Bone marrow (tissue), 2 donors: ENCODE results near the gene RIC8A.
"Not testable (repeated sequence)": the region's sequence is repeated elsewhere in the genome, so short reads cannot be mapped to it uniquely, and the experiment has no call there.

Source experiments
- DNase-seq, 2 donors: peaks; one replicate each; lab custom pipeline; 2025; lab: John Stamatoyannopoulos, UW

Gene RIC8A

GRCh38 chr11:207208-207862 is at the start of gene RIC8A, which contains the start of gene BET1L:
RIC8A (plus strand) TSS chr11:207708; CDS start chr11:208855, 1,147 bp downstream.
BET1L (minus strand) TSS chr11:207399; CDS start chr11:207321, 78 bp downstream.
- DNase-seq, result peak; percentile 96 to 98

- DNase-seq, result not testable (repeated sequence)
Measured at GRCh38 chr11:180242-180641, 27.3 kb upstream of the RIC8A start.

GRCh38 chr11:189200-189783 is 18.2 kb upstream of the RIC8A start:
- DNase-seq, result not testable (repeated sequence)

- DNase-seq, result not testable (repeated sequence)
Measured at GRCh38 chr11:189843-190311, 17.6 kb upstream of the RIC8A start.

GRCh38 chr11:190546-190945 is 17.0 kb upstream of the RIC8A start:
- not testable (repeated sequence) for DNase-seq

GRCh38 chr11:191490-192478 is 15.7 kb upstream of the RIC8A start:
- not testable (repeated sequence) for DNase-seq

- DNase-seq, result not testable (repeated sequence)
Measured at GRCh38 chr11:192674-193128, 14.8 kb upstream of the RIC8A start, which contains the start of gene SCGB1C1. SCGB1C1 (plus strand) TSS chr11:193078; CDS start chr11:193100, 22 bp downstream.

GRCh38 chr11:193481-193880 is 14.0 kb upstream of the RIC8A start:
- not testable (repeated sequence) for DNase-seq

- no peak for DNase-seq
Measured at GRCh38 chr11:196786-197731, 10.4 kb upstream of the RIC8A start.

GRCh38 chr11:197741-198235 is 9.7 kb upstream of the RIC8A start:
- no peak for DNase-seq

GRCh38 chr11:198236-198806 is 9.2 kb upstream of the RIC8A start:
- DNase-seq, result no peak

- no peak for DNase-seq
Measured at GRCh38 chr11:199004-199581, 8.4 kb upstream of the RIC8A start.

GRCh38 chr11:199782-200181 is 7.7 kb upstream of the RIC8A start:
- no peak for DNase-seq

GRCh38 chr11:200224-201003 is 7.1 kb upstream of the RIC8A start:
- DNase-seq, result no peak

- DNase-seq, result peak in 1 of 2 donors; percentile 34
Measured at GRCh38 chr11:201966-202365, 5.5 kb upstream of the RIC8A start.

- DNase-seq, result no peak
Measured at GRCh38 chr11:202490-202889, 5.0 kb upstream of the RIC8A start.

GRCh38 chr11:203056-203944 is 4.2 kb upstream of the RIC8A start:
- DNase-seq, result no peak

- no peak for DNase-seq
Measured at GRCh38 chr11:203945-204586, 3.4 kb upstream of the RIC8A start.
